Measurements from ENCODE around the gene PLEKHN1.
"Not testable (repeated sequence)": the region's sequence is repeated elsewhere in the genome, so short reads cannot be mapped to it uniquely, and the experiment has no call there.

The PLEKHN1 gene

GRCh38 chr1:975365-975764 lies 9.1 kb downstream of the PLEKHN1 start:
- no peak for DNase-seq (ENCODE audit: low spot score)

GRCh38 chr1:975896-976683 lies 9.8 kb downstream of the PLEKHN1 start:
- peak; percentile 79 for DNase-seq (ENCODE audit: low spot score)

GRCh38 chr1:976791-977190 lies 10.5 kb downstream of the PLEKHN1 start:
- not testable (repeated sequence) for DNase-seq (ENCODE audit: low spot score)

GRCh38 chr1:978069-978834 lies 12.0 kb downstream of the PLEKHN1 start:
- DNase-seq (ENCODE audit: low spot score): no peak

GRCh38 chr1:978835-979743 lies 12.8 kb downstream of the PLEKHN1 start:
- no peak for DNase-seq (ENCODE audit: low spot score)

GRCh38 chr1:979744-980072 lies 13.4 kb downstream of the PLEKHN1 start:
- no peak for DNase-seq (ENCODE audit: low spot score)

GRCh38 chr1:980137-980571 lies 13.9 kb downstream of the PLEKHN1 start:
- DNase-seq (ENCODE audit: low spot score): no peak

- DNase-seq (ENCODE audit: low spot score): no peak
Measured at GRCh38 chr1:980602-981395, 14.5 kb downstream of the PLEKHN1 start.

GRCh38 chr1:981491-981954 lies 15.2 kb downstream of the PLEKHN1 start:
- DNase-seq (ENCODE audit: low spot score): no peak

- DNase-seq (ENCODE audit: low spot score): no peak
Measured at GRCh38 chr1:981955-982558, 15.8 kb downstream of the PLEKHN1 start, which contains the start of gene PERM1. PERM1 (minus strand) TSS chr1:982093; CDS start chr1:981029, 1,064 bp downstream.

GRCh38 chr1:982765-983436 lies 16.6 kb downstream of the PLEKHN1 start:
- DNase-seq (ENCODE audit: low spot score): no peak

GRCh38 chr1:983798-984475 lies 17.7 kb downstream of the PLEKHN1 start:
- peak; percentile 84 for DNase-seq (ENCODE audit: low spot score)

GRCh38 chr1:984476-984814 lies 18.2 kb downstream of the PLEKHN1 start:
- no peak for DNase-seq (ENCODE audit: low spot score)

- no peak for DNase-seq (ENCODE audit: low spot score)
Measured at GRCh38 chr1:985126-985525, 18.8 kb downstream of the PLEKHN1 start.

GRCh38 chr1:988061-988460 lies 21.8 kb downstream of the PLEKHN1 start:
- DNase-seq (ENCODE audit: low spot score): not testable (repeated sequence)

- not testable (repeated sequence) for DNase-seq (ENCODE audit: low spot score)
Measured at GRCh38 chr1:991275-991674, 25.0 kb downstream of the PLEKHN1 start.

GRCh38 chr1:991895-992294 lies 25.6 kb downstream of the PLEKHN1 start:
- no peak for DNase-seq (ENCODE audit: low spot score)

- DNase-seq (ENCODE audit: low spot score): no peak
Measured at GRCh38 chr1:992362-992761, 26.1 kb downstream of the PLEKHN1 start.

GRCh38 chr1:993379-993995 lies 27.2 kb downstream of the PLEKHN1 start:
- DNase-seq (ENCODE audit: low spot score): no peak
